GM23338 (cell line): ENCODE data around the gene KAZALD1. TPM values are rescaled to one million over a fixed set of nuclear protein-coding genes. Genes with fewer than 3 reads are reported as not detected.
A peak's percentile ranks its signal among the peaks of the same experiment; 100 is the strongest.

ENCODE experiments used
- ATAC-seq: fragments of 200-7000 bp; cut with Tn5 transposase; 3 replicates; pipeline ENCODE4 v1.9.1; 2020
- DNase-seq: peaks from one replicate; pipeline ENCODE4 v3.0.0-alpha.2; 2015; ENCODE audit warnings: low spot score
- H2AFZ ChIP-seq: fragments of 200-600 bp; sonication (generic); 2 replicates; pipeline ENCODE4 v1.8.0; 2016; ENCODE audit warnings: antibody characterized with exemption, mild to moderate bottlenecking, moderate library complexity
- H3F3A ChIP-seq: fragments of 200-600 bp; sonication (generic); replicated peaks from 2 replicates; pipeline ENCODE4 v1.8.0; 2017; ENCODE audit warnings: antibody characterized with exemption, mixed run types, low read depth
- H3K27ac ChIP-seq: fragments of 200-600 bp; sonication (generic); 2 replicates; pipeline ENCODE4 v1.6.1; 2016; ENCODE audit warnings: low read depth
- H3K27me3 ChIP-seq: fragments of 200-600 bp; sonication (generic); 2 replicates; pipeline ENCODE4 v1.8.0; 2016; ENCODE audit warnings: mild to moderate bottlenecking, mixed run types, moderate library complexity; ENCODE audit not compliant: insufficient read depth
- H3K36me3 ChIP-seq: fragments of 200-600 bp; sonication (generic); 2 replicates; pipeline ENCODE4 v1.8.0; 2016; ENCODE audit warnings: mild to moderate bottlenecking; ENCODE audit not compliant: insufficient read depth
- H3K4me1 ChIP-seq: fragments of 200-600 bp; sonication (generic); 2 replicates; pipeline ENCODE4 v1.8.0; 2016; ENCODE audit warnings: mild to moderate bottlenecking, moderate library complexity; ENCODE audit not compliant: insufficient read depth
- H3K4me2 ChIP-seq: fragments of 200-600 bp; sonication (generic); 2 replicates; pipeline ENCODE4 v1.7.1; 2017; ENCODE audit warnings: mixed run types
- H3K4me3 ChIP-seq: fragments of 200-600 bp; sonication (generic); 2 replicates; pipeline ENCODE4 v1.6.1; 2016; ENCODE audit warnings: mixed run types
- H3K79me2 ChIP-seq: fragments of 200-600 bp; sonication (generic); replicated peaks from 2 replicates; pipeline ENCODE4 v1.8.0; 2017; ENCODE audit warnings: mild to moderate bottlenecking; ENCODE audit not compliant: insufficient read depth
- H3K9me2 ChIP-seq: fragments of 200-600 bp; sonication (generic); 2 replicates; pipeline ENCODE4 v1.8.0; 2017; ENCODE audit not compliant: insufficient read depth
- H4K20me1 ChIP-seq: fragments of 200-600 bp; sonication (generic); replicated peaks from 2 replicates; pipeline ENCODE4 v1.8.0; 2017; ENCODE audit warnings: mild to moderate bottlenecking; ENCODE audit not compliant: insufficient read depth
- H3K27ac Mint-ChIP-seq: 2 replicates; pipeline ENCODE4 v1.8.0; 2020; ENCODE audit warnings: inconsistent platforms, mild to moderate bottlenecking, moderate library complexity, mixed read lengths
- H3K27me3 Mint-ChIP-seq: 3 replicates; pipeline ENCODE4 v1.8.0; 2022; ENCODE audit warnings: low read depth, mild to moderate bottlenecking, moderate library complexity, mixed read lengths, inconsistent platforms; ENCODE audit not compliant: insufficient read depth, poor library complexity
- H3K36me3 Mint-ChIP-seq: 3 replicates; pipeline ENCODE4 v1.8.0; 2021; ENCODE audit warnings: low read depth, mild to moderate bottlenecking, inconsistent platforms, moderate library complexity, mixed read lengths
- H3K4me1 Mint-ChIP-seq: 3 replicates; pipeline ENCODE4 v1.8.0; 2020; ENCODE audit warnings: mild to moderate bottlenecking, inconsistent platforms, mixed read lengths
- H3K4me3 Mint-ChIP-seq: 3 replicates; pipeline ENCODE4 v1.8.0; 2021; ENCODE audit warnings: moderate library complexity, mild to moderate bottlenecking, inconsistent platforms, mixed read lengths
- H3K9me3 Mint-ChIP-seq: 3 replicates; pipeline ENCODE4 v1.8.0; 2020; ENCODE audit warnings: moderate library complexity, mild to moderate bottlenecking, inconsistent platforms, mixed read lengths
- CREB1 ChIP-seq: fragments of 250-450 bp; sonication (Bioruptor Pico); IDR thresholded peaks from 2 replicates; pipeline ENCODE4 v1.5.0; 2020; ENCODE audit warnings: low read depth, mild to moderate bottlenecking, moderate library complexity
- ETS1 ChIP-seq: IDR thresholded peaks from 2 replicates; pipeline ENCODE4 v1.6.1; 2016; ENCODE audit warnings: antibody characterized with exemption
- EZH2 ChIP-seq: fragments of 200-600 bp; sonication (generic); IDR thresholded peaks from one replicate; pipeline ENCODE4 v1.8.0; 2017; ENCODE audit warnings: antibody characterized with exemption, mild to moderate bottlenecking, low read depth; ENCODE audit not compliant: unreplicated experiment
- EZH2phosphoT487 ChIP-seq: fragments of 200-600 bp; sonication (generic); IDR thresholded peaks from one replicate; pipeline ENCODE4 v1.8.1; 2018; ENCODE audit warnings: antibody characterized with exemption; ENCODE audit not compliant: unreplicated experiment
- JUNB ChIP-seq: IDR thresholded peaks from one replicate; pipeline ENCODE4 v1.6.1; 2016; ENCODE audit warnings: antibody characterized with exemption; ENCODE audit not compliant: unreplicated experiment
- NANOG ChIP-seq: IDR thresholded peaks from 2 replicates; pipeline ENCODE4 v1.6.1; 2016; ENCODE audit warnings: antibody characterized with exemption, borderline replicate concordance
- POLR2AphosphoS5 ChIP-seq: IDR thresholded peaks from 2 replicates; pipeline ENCODE4 v1.6.1; 2016; ENCODE audit warnings: antibody characterized with exemption, low read depth
- STAT1 ChIP-seq: IDR thresholded peaks from one replicate; pipeline ENCODE4 v1.6.1; 2016; ENCODE audit warnings: antibody characterized with exemption; ENCODE audit not compliant: unreplicated experiment
- ZNF114 ChIP-seq: fragments of 250-450 bp; sonication (Bioruptor Pico); IDR thresholded peaks from 2 replicates; pipeline ENCODE4 v1.5.0; 2020; ENCODE audit warnings: mild to moderate bottlenecking, moderate library complexity
- ZNF331 ChIP-seq: fragments of 250-450 bp; sonication (Bioruptor Pico); IDR thresholded peaks from 2 replicates; pipeline ENCODE4 v1.5.0; 2020; ENCODE audit warnings: low read depth, mild to moderate bottlenecking, moderate library complexity
- ZNF462 ChIP-seq: fragments of 250-450 bp; sonication (Bioruptor Pico); IDR thresholded peaks from 2 replicates; pipeline ENCODE4 v1.5.0; 2020; ENCODE audit warnings: mild to moderate bottlenecking, moderate library complexity
- polyA plus RNA-seq: library from polyadenylated mRNA; unstranded; fragments of >200 nt; fragmentation: Nextera tagmentation; extraction: Ambion mirVana; gene quantifications from 2 replicates; pipeline ENCODE4 v1.2.1, GENCODE V29; 2016
- total RNA-seq: library from RNA; depleted of rRNA; stranded (reverse); fragments of >200 nt; shearing (Covaris generic); gene quantifications from 2 replicates; pipeline ENCODE4 v1.2.3, GENCODE V29; 2014
- TF ChIP-seq, protein P1 (sequence below), 2 experiments: fragments of 200-600 bp in 1 of 2; sonication (generic) in 1 of 2; conservative IDR thresholded peaks; 2 replicates each; pipeline versions ENCODE4 v1.5.1 to v1.6.1; 2016 to 2017; ENCODE audit warnings: antibody characterized with exemption in 2 of 2, low read depth in 2 of 2, mild to moderate bottlenecking in 2 of 2, moderate library complexity in 1 of 2
- TF ChIP-seq, protein P2 (sequence below): IDR thresholded peaks from one replicate; pipeline ENCODE4 v1.6.1; 2018; ENCODE audit warnings: antibody characterized with exemption; ENCODE audit not compliant: unreplicated experiment

KAZALD1 gene
- total and polyA plus RNA-seq, 2 experiments from 2014 or later: 0.27 to 1.3 TPM

DNA sequence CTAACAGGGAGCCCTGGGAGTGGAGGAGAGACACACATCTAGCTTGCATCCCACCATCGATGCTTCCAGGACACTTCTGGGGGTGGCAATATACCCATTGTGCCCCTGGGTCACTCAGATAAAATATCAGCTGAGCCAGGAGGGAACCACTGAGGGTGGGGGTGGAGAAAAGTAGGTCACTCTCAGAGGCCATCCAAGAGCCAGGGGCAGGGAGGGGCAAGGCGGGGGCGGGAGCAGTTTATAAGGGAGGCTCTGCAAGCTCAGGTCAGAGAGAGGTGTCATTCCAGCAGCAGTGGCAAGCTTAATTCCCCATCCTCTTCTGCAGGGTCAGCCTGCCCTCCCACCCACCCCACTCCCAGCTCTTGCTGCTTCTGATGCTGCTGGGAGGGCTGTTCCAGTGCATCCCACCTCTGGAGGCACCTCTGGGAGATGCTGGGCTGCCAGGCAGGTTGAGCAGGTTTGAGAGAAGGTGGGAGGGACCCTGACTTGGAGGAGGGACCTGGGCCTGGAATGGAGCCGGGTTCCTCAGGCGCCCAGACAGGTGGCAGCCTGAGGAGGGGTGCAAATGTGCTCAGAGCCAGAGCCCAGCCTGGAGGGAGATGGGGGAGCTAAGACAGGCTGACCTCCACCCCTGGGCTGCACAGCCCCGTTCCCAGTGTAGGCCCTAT is 49.2 kb downstream of the KAZALD1 start:
- no peaks in the 10 kb centered on the region for H3K79me2 ChIP-seq
- Mint-ChIP-seq H3K4me3 (no peak overlapping the region; the same call in 2 of the 3 replicates), H3K27ac (no peak overlapping the region), H3K27me3 (peaks cover 8% of the 10 kb centered on the region), H3K36me3 (no peaks in the 10 kb centered on the region), H3K4me1 (peaks cover 24% of the 10 kb centered on the region), H3K9me3 (no peaks in the 10 kb centered on the region)
- no peak overlapping the region for H3K4me2 ChIP-seq
- H3K36me3 ChIP-seq: no peaks in the 10 kb centered on the region
- no peak for DNase-seq
- TF ChIP-seq NANOG (no peak), ZNF114 (no peak), JUNB (no peak), ETS1 (no peak), CREB1 (CRISPR knock-in tag) (no peak), STAT1 (no peak), ZNF331 (CRISPR knock-in tag) (no peak), POLR2AphosphoS5 (no peak), ZNF462 (CRISPR knock-in tag) (no peak), EZH2phosphoT487 (no peak), EZH2 (no peak)
- TF ChIP-seq, protein P1, sequence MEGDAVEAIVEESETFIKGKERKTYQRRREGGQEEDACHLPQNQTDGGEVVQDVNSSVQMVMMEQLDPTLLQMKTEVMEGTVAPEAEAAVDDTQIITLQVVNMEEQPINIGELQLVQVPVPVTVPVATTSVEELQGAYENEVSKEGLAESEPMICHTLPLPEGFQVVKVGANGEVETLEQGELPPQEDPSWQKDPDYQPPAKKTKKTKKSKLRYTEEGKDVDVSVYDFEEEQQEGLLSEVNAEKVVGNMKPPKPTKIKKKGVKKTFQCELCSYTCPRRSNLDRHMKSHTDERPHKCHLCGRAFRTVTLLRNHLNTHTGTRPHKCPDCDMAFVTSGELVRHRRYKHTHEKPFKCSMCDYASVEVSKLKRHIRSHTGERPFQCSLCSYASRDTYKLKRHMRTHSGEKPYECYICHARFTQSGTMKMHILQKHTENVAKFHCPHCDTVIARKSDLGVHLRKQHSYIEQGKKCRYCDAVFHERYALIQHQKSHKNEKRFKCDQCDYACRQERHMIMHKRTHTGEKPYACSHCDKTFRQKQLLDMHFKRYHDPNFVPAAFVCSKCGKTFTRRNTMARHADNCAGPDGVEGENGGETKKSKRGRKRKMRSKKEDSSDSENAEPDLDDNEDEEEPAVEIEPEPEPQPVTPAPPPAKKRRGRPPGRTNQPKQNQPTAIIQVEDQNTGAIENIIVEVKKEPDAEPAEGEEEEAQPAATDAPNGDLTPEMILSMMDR (conservative IDR thresholded peaks at IDR 0.05; ENCODE audit: low read depth in 2 of 2): no peak
- TF ChIP-seq, protein P2, sequence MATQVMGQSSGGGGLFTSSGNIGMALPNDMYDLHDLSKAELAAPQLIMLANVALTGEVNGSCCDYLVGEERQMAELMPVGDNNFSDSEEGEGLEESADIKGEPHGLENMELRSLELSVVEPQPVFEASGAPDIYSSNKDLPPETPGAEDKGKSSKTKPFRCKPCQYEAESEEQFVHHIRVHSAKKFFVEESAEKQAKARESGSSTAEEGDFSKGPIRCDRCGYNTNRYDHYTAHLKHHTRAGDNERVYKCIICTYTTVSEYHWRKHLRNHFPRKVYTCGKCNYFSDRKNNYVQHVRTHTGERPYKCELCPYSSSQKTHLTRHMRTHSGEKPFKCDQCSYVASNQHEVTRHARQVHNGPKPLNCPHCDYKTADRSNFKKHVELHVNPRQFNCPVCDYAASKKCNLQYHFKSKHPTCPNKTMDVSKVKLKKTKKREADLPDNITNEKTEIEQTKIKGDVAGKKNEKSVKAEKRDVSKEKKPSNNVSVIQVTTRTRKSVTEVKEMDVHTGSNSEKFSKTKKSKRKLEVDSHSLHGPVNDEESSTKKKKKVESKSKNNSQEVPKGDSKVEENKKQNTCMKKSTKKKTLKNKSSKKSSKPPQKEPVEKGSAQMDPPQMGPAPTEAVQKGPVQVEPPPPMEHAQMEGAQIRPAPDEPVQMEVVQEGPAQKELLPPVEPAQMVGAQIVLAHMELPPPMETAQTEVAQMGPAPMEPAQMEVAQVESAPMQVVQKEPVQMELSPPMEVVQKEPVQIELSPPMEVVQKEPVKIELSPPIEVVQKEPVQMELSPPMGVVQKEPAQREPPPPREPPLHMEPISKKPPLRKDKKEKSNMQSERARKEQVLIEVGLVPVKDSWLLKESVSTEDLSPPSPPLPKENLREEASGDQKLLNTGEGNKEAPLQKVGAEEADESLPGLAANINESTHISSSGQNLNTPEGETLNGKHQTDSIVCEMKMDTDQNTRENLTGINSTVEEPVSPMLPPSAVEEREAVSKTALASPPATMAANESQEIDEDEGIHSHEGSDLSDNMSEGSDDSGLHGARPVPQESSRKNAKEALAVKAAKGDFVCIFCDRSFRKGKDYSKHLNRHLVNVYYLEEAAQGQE: no peak
- H3F3A ChIP-seq: no peaks in the 10 kb centered on the region
- H3K4me3 ChIP-seq: no peak overlapping the region
- no peak overlapping the region for H3K27ac ChIP-seq
- peak; percentile 78 for ATAC-seq
- peaks cover 10% of the 10 kb centered on the region; the same call in 1 of the 2 replicates for H3K4me1 ChIP-seq
- no peaks in the 10 kb centered on the region for H3K9me2 ChIP-seq
- H4K20me1 ChIP-seq: no peaks in the 10 kb centered on the region
- peaks cover 19% of the 10 kb centered on the region for H3K27me3 ChIP-seq
- H2AFZ ChIP-seq: no peak overlapping the region
